Spleen (tissue), 7 donors: Measurements from ENCODE around the gene ANKZF1.

Experiments used
- POLR2A ChIP-seq, 3 donors: fragments of 450-650 bp; IDR thresholded peaks; one replicate each; pipeline ENCODE4 v1.5.1; 2017; ENCODE audit warnings: antibody characterized with exemption in 3 of 3, mild to moderate bottlenecking in 1 of 3
- POLR2AphosphoS5 ChIP-seq, 3 donors: sonication (generic); formaldehyde crosslinking; IDR thresholded peaks; one replicate each; pipeline ENCODE4 v1.5.1; 2017; ENCODE audit warnings: antibody characterized with exemption in 3 of 3
- TF ChIP-seq, protein P1 (sequence below), 11 experiments: fragments of 200-600 bp in 7 of 11; fragments of 450-650 bp in 4 of 11; sonication (generic) in 4 of 11; IDR thresholded peaks in 8 of 11; conservative IDR thresholded peaks in 3 of 11; 1 replicate in 7 of 11; 2 replicates in 4 of 11; pipeline versions ENCODE4 v1.4.0 to v1.8.0; 2016 to 2021; ENCODE audit warnings: antibody characterized with exemption in 11 of 11, inconsistent platforms in 4 of 11, mild to moderate bottlenecking in 1 of 11
- donor health status: DM: no; HTN: no; CAD: no; lungs with moderate emphysema.
- donor health status: DM: no; HTN: no; CAD: no.
- donor health status: DM: no; HTN: no; CAD: no.

- TF ChIP-seq, protein P1, sequence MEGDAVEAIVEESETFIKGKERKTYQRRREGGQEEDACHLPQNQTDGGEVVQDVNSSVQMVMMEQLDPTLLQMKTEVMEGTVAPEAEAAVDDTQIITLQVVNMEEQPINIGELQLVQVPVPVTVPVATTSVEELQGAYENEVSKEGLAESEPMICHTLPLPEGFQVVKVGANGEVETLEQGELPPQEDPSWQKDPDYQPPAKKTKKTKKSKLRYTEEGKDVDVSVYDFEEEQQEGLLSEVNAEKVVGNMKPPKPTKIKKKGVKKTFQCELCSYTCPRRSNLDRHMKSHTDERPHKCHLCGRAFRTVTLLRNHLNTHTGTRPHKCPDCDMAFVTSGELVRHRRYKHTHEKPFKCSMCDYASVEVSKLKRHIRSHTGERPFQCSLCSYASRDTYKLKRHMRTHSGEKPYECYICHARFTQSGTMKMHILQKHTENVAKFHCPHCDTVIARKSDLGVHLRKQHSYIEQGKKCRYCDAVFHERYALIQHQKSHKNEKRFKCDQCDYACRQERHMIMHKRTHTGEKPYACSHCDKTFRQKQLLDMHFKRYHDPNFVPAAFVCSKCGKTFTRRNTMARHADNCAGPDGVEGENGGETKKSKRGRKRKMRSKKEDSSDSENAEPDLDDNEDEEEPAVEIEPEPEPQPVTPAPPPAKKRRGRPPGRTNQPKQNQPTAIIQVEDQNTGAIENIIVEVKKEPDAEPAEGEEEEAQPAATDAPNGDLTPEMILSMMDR (IDR thresholded peaks at IDR 0.05 in 8 of 11, conservative IDR thresholded peaks at IDR 0.05 in 3 of 11) = no peak
- TF ChIP-seq POLR2AphosphoS5 (IDR thresholded peaks at IDR 0.05) (no peak), POLR2A (IDR thresholded peaks at IDR 0.05) (no peak)
Observed at GRCh38 chr2:219207134-219207883, 22.3 kb upstream of the ANKZF1 start.
